Measurements from ENCODE around the gene CD163L1.
"Not testable (repeated sequence)": the region's sequence is repeated elsewhere in the genome, so short reads cannot be mapped to it uniquely, and the experiment has no call there.

The CD163L1 gene

GRCh38 chr12:7444076-7444475 lies at the start of gene CD163L1:
Gene CD163L1, minus strand, starts transcription at chr12:7444153. Its CDS starts 26 bp downstream, at chr12:7444127.
- DNase-seq (ENCODE audit: low read depth): no peak

GRCh38 chr12:7493006-7493405 lies 49.1 kb upstream of the CD163L1 start:
- DNase-seq (ENCODE audit: low read depth): no peak

- DNase-seq (ENCODE audit: low read depth): no peak
Observed at GRCh38 chr12:7486512-7486911, 42.6 kb upstream of the CD163L1 start.

- DNase-seq (ENCODE audit: low read depth): no peak
Observed at GRCh38 chr12:7485095-7485494, 41.1 kb upstream of the CD163L1 start.

- no peak for DNase-seq (ENCODE audit: low read depth)
Observed at GRCh38 chr12:7483343-7483742, 39.4 kb upstream of the CD163L1 start.

GRCh38 chr12:7479771-7480170 lies 35.8 kb upstream of the CD163L1 start:
- DNase-seq (ENCODE audit: low read depth): no peak

- DNase-seq (ENCODE audit: low read depth): no peak
Observed at GRCh38 chr12:7472060-7472459, 28.1 kb upstream of the CD163L1 start.

GRCh38 chr12:7460375-7461259 lies 16.7 kb upstream of the CD163L1 start:
- peak; percentile 32 for DNase-seq (ENCODE audit: low read depth)

GRCh38 chr12:7459973-7460372 lies 16.0 kb upstream of the CD163L1 start:
- no peak for DNase-seq (ENCODE audit: low read depth)

- DNase-seq (ENCODE audit: low read depth): no peak
Observed at GRCh38 chr12:7451756-7452155, 7.8 kb upstream of the CD163L1 start.

GRCh38 chr12:7450667-7451066 lies 6.7 kb upstream of the CD163L1 start:
- DNase-seq (ENCODE audit: low read depth): no peak

- no peak for DNase-seq (ENCODE audit: low read depth)
Observed at GRCh38 chr12:7448099-7448498, 4.1 kb upstream of the CD163L1 start.

GRCh38 chr12:7444537-7444936 lies 584 bp upstream of the CD163L1 start:
- no peak for DNase-seq (ENCODE audit: low read depth)

- no peak for DNase-seq (ENCODE audit: low read depth)
Observed at GRCh38 chr12:7441216-7441615, 2.7 kb downstream of the CD163L1 start.

GRCh38 chr12:7439579-7440505 lies 4.1 kb downstream of the CD163L1 start:
- DNase-seq (ENCODE audit: low read depth): peak; percentile 50

- DNase-seq (ENCODE audit: low read depth): not testable (repeated sequence)
Observed at GRCh38 chr12:7438291-7438995, 5.5 kb downstream of the CD163L1 start.

- not testable (repeated sequence) for DNase-seq (ENCODE audit: low read depth)
Observed at GRCh38 chr12:7437494-7437893, 6.5 kb downstream of the CD163L1 start.

GRCh38 chr12:7434670-7435069 lies 9.3 kb downstream of the CD163L1 start:
- no peak for DNase-seq (ENCODE audit: low read depth)

- DNase-seq (ENCODE audit: low read depth): peak; percentile 25
Observed at GRCh38 chr12:7433276-7433822, 10.6 kb downstream of the CD163L1 start.

GRCh38 chr12:7431993-7432685 lies 11.8 kb downstream of the CD163L1 start:
- DNase-seq (ENCODE audit: low read depth): peak; percentile 55

GRCh38 chr12:7411343-7411742 lies 32.6 kb downstream of the CD163L1 start:
- no peak for DNase-seq (ENCODE audit: low read depth)

All from fibroblast of gingiva (primary cell).